NCI-H2107 treated with DMSO at 0.1 percent for 48 hours (cell line): ENCODE data around the gene TDRKH.
"Not testable (repeated sequence)": the region's sequence is repeated elsewhere in the genome, so short reads cannot be mapped to it uniquely, and the experiment has no call there.

Experiments
- DNase-seq: peaks from one replicate; lab custom pipeline; 2025; ENCODE audit not compliant: unreplicated experiment; lab: John Stamatoyannopoulos, UW

TDRKH gene

GRCh38 chr1:151803164-151803563 lies 12.9 kb upstream of the TDRKH start:
- no peak for DNase-seq

GRCh38 chr1:151802372-151802771 lies 12.1 kb upstream of the TDRKH start:
- DNase-seq = no peak

DNA sequence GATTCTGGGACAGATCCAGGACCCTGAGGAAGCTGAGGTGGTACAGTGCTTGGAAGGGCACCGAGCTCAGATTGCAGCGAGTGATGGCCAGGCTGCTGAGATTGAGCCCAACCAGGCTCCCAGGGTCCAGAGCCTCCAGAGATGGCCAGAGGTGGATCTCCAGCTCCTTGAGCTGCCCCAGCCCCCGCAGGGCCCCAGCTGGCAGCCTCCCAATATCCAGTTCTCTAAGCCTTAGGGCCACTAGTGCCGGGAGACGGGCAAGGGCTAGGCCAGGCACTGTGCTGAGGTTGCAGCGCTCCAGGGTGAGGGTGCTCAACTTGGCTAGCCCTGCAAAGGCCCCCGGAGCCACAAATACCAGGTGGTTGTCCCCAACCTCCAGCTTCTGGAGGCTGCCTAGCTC lies 11.5 kb upstream of the TDRKH start:
- DNase-seq = no peak

GRCh38 chr1:151801310-151801820 lies 11.1 kb upstream of the TDRKH start:
- DNase-seq = no peak

DNA sequence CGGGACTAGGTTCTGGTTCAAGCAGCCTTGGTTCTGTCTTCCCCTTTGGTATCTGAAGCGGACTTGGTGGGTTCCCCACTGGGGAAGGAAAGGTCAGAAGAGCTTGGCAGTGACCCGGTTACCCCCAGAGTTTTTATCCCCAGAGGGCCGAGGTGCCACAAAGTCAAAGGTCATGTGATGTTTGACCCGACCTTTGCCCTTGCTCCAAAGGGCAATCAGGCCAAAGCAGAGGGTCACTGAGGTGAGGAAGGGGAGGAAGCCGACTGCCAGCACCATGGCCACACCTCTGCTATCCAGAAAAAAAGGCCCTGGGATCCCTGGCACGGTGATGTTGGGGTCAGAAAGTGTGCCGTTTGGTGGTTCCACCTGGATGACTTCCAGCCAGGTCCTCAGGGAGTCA lies 10.5 kb upstream of the TDRKH start:
- DNase-seq = no peak

- no peak for DNase-seq
These were observed 9.1 kb upstream of the TDRKH start for GRCh38 chr1:151799179-151800022.

DNA sequence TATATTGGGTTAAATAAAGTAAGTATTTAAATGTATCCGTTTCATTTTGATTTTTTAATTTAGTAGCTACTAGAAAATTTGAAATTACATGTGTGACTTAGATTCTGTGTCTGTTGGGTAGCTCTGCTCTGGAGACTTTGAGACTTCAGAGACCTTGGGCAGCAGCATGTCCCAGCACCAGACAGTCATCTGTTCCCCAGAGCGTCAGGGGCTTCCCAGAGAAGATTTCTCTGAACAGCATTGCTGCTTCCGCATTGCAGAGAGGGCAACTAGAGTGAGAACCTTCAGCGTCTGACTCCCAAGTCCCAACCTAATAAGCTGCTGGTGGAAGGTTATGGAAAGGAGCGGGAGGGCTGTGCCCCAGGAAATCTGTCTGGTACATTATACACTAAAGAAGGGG lies 8.3 kb upstream of the TDRKH start:
- no peak for DNase-seq

- peak; percentile 22 for DNase-seq
These were observed 796 bp upstream of the TDRKH start for GRCh38 chr1:151790940-151791651.

DNA sequence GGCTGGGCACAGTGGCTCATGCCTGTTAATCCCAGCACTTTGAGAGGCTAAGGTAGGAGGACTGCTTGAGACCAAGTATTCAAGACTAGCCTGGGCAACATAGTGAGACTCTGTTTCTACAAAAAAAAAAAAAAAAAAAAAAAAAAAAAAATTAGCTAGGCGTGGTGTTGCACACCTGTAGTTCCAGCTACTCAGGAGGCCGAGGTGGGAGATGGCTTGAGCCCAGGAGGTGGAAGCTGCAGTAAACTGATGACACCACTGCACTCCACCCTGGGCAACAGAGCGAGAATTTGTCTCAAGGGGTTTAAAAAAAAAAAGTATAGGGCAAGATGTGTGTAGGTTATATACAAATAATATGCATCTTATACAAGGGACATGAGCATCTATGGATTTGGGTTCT lies 2.6 kb downstream of the TDRKH start:
- no peak for DNase-seq

DNA sequence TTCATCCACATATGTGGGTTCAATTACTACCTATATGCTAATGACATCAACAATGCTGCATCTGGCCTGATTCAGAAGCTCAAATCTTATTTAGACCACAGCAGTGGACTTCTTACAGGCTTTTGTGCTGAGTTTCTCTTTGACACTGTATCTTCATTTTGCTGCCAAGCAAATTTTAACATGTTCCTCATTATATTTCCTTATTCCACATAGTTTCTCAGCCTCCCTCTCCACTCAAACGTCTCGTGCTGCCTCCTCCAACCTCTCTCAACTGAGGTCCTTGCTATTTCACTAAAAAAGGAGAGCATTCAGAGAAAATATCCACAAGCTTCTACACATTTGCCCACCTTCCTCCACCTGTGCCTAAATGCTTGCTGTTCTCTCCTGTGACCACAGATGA lies 6.5 kb downstream of the TDRKH start:
- no peak for DNase-seq

GRCh38 chr1:151782741-151783140 lies 7.6 kb downstream of the TDRKH start:
- DNase-seq = no peak

DNA sequence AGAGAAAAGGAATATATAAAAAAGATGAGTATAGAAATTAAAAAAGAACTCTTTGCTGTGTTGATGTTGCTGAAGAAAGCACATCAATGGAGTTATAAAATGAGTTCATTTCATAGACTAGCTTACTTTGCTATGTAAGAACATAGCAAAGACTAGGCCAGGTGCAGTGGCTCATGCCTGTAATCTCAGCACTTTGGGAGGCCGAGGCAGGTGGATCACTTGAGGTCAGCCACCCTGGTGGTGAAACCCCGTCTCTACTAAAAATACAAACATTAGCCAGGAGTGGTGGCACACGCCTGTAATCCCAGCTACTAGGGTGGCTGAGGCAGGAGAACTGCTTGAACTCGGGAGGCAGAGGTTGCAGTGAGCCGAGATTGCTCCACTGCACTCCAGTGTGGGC lies 8.3 kb downstream of the TDRKH start:
- DNase-seq = not testable (repeated sequence)

DNA sequence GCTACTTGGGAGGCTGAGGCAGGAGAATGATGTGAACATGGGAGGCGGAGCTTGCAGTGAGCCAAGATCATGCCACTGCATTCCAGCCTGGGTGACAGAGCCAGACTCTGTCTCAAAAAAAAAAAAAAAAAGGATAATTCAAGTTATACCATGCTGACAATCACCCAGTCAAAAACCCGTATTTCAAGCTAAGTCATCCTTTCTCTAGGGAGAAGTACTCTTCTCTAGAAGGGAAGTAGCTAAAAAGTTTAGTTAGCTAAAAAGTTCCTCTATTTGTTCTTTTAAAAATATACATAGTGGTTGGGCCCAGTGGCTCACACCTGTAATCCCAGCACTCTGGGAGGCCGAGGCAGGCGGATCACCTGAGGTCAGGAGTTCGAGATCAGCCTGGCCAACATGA lies 9.6 kb downstream of the TDRKH start:
- not testable (repeated sequence) for DNase-seq

- DNase-seq = no peak
These were observed 10.4 kb downstream of the TDRKH start for GRCh38 chr1:151779852-151780251.

- no peak for DNase-seq
These were observed 13.0 kb downstream of the TDRKH start for GRCh38 chr1:151777317-151777716.

DNA sequence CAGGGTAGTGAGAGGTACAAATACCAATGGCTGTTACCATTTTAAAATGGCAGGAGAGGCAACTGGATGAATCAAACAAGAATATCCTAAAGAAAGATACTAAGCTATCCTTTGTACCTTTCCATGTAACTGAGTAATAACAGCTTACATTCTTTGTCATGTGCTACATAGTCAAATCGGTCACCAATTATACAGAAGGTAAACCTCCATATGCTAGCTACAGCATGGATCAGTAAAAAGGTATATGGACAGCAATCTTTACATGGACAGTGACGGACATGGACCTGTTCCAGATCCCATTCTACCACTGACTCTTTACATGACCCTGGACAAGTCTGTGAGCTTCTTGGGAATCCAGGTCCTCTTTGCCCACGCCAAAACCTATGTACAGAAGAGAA lies 13.6 kb downstream of the TDRKH start:
- no peak for DNase-seq

DNA sequence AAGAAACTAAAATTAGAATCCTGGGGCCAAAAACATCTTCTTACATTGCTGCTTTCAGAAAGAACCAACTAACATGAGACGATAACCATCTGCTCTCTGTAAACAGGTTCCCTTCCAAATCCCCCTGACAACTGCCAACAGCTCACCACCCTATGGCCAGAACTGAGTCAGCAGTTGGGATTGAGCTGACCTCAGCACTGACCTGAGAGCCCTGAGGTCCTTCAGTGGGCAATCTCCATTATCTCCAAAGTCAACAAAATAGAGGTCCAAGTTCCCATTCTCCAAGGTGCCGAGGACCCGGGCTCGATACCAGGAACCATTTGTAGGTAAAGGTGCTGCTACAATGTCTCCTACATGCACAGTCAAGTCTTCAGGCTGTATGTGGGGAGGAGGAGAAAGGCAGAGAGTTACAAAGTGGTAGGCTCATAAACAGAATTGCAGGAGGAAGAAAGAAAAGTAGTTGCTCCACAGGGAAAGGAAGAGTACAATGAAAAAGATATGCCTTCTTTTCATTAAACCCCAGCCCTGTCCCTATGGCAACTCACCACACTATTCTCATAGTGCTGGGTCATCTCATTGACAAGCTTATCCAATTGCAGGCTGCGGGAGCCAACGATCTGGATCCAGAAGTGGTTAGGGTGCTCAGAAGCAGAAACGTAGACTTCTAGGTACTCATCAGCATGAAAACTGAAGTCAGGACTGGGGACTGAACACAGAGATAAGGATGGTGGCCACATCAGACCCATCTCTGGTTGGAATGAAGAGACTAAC lies 14.2 kb downstream of the TDRKH start:
- DNase-seq = no peak

DNA sequence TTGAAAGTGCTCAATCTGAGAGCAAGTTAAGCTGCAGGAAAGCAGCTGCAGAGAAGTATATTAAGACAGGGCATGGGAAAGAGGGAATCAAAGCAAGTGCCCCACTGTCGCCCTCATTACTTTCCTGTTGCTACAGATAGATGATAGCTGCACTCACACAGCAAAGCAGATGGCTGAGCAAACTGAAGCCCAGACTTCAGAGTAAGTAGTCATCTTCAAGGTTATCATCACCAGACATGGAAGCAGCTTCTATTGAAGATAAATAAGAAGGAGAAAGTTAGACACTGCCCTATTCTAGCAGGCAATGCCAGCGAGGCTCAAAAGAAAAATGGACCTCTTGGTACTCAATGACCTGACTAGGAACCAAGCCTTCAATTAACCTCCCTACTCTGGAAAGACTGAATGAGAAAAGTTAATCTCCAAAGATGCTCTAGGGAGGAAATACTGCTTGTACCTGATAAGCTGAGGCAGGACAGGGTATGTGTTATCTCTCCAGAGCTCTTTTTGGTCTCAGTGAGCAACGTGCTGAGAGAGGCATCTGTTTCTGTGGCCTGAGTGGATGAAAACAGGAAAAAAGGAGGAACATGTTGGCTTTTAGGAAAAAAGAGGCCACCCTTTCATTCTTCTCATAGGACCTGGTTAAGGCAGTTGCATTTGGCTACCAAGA lies 15.9 kb downstream of the TDRKH start:
- no peak for DNase-seq

- DNase-seq = no peak
These were observed 16.6 kb downstream of the TDRKH start for GRCh38 chr1:151773702-151774101.

- DNase-seq = not testable (repeated sequence)
These were observed 21.0 kb downstream of the TDRKH start for GRCh38 chr1:151769270-151769669.
